ENCODE measurements around the gene GALNT18.
"Not testable (repeated sequence)": the region's sequence is repeated elsewhere in the genome, so short reads cannot be mapped to it uniquely, and the experiment has no call there.

The GALNT18 gene

GRCh38 chr11:11356842-11357241 is 265.0 kb downstream of the GALNT18 start:
- Histone ChIP-seq H3K27me3 (replicated peaks; ENCODE audit: insufficient read depth, low read length) (no peaks in the 10 kb centered on the region), H4K20me1 (ENCODE audit: insufficient read depth, low read length) (no peaks in the 10 kb centered on the region), H3K9ac (ENCODE audit: low read length) (no peak overlapping the region), H3K4me2 (ENCODE audit: low read depth, low read length) (no peak overlapping the region), H3F3A (ENCODE audit: insufficient read depth, low read length) (no peaks in the 10 kb centered on the region), H3K4me3 (ENCODE audit: low read length) (no peak overlapping the region), H3K36me3 (replicated peaks; ENCODE audit: insufficient read depth, low read length) (no peaks in the 10 kb centered on the region), H3K9me2 (replicated peaks; ENCODE audit: insufficient read depth, low read length) (no peaks in the 10 kb centered on the region), H3K4me1 (ENCODE audit: low read length) (no peaks in the 10 kb centered on the region), H2AFZ (ENCODE audit: low read length) (no peak overlapping the region), H3K79me2 (ENCODE audit: low read length) (no peaks in the 10 kb centered on the region), H3K27ac (ENCODE audit: low read length) (no peak overlapping the region), H3K9me3 (replicated peaks; ENCODE audit: insufficient read depth, low read length) (no peaks in the 10 kb centered on the region)
- no peak for TF ChIP-seq CTCF (IDR thresholded peaks at IDR 0.05; ENCODE audit: low read length)
- TF ChIP-seq EZH2phosphoT487 (IDR thresholded peaks at IDR 0.05; ENCODE audit: low read length) = no peak
- TF ChIP-seq EZH2 (optimal IDR thresholded peaks at IDR 0.05; ENCODE audit: low read depth, low read length) = no peak
- no peak for DNase-seq

GRCh38 chr11:11352878-11353277 is 268.9 kb downstream of the GALNT18 start, which contains the start of gene CSNK2A3:
CSNK2A3 (minus strand) TSS chr11:11353250; CDS start chr11:11353119, 131 bp downstream.
- not testable (repeated sequence) for H3K9me2 ChIP-seq (replicated peaks; ENCODE audit: insufficient read depth, low read length); H3K4me1 ChIP-seq (ENCODE audit: low read length); DNase-seq; H3K9me3 ChIP-seq (replicated peaks; ENCODE audit: insufficient read depth, low read length); H3K27ac ChIP-seq (ENCODE audit: low read length); H3K36me3 ChIP-seq (replicated peaks; ENCODE audit: insufficient read depth, low read length); H4K20me1 ChIP-seq (ENCODE audit: insufficient read depth, low read length); H3K4me2 ChIP-seq (ENCODE audit: low read depth, low read length); H3F3A ChIP-seq (ENCODE audit: insufficient read depth, low read length); H3K79me2 ChIP-seq (ENCODE audit: low read length); H3K9ac ChIP-seq (ENCODE audit: low read length); H2AFZ ChIP-seq (ENCODE audit: low read length); H3K4me3 ChIP-seq (ENCODE audit: low read length); H3K27me3 ChIP-seq (replicated peaks; ENCODE audit: insufficient read depth, low read length)

GRCh38 chr11:11351851-11352250 is 270.0 kb downstream of the GALNT18 start:
- H2AFZ ChIP-seq (ENCODE audit: low read length); H3K4me2 ChIP-seq (ENCODE audit: low read depth, low read length); H3K27me3 ChIP-seq (replicated peaks; ENCODE audit: insufficient read depth, low read length); H3K79me2 ChIP-seq (ENCODE audit: low read length); H3K9me2 ChIP-seq (replicated peaks; ENCODE audit: insufficient read depth, low read length); DNase-seq; H3K4me3 ChIP-seq (ENCODE audit: low read length); H3K9ac ChIP-seq (ENCODE audit: low read length); H3K9me3 ChIP-seq (replicated peaks; ENCODE audit: insufficient read depth, low read length); H3F3A ChIP-seq (ENCODE audit: insufficient read depth, low read length); H3K27ac ChIP-seq (ENCODE audit: low read length); H3K4me1 ChIP-seq (ENCODE audit: low read length); H3K36me3 ChIP-seq (replicated peaks; ENCODE audit: insufficient read depth, low read length); H4K20me1 ChIP-seq (ENCODE audit: insufficient read depth, low read length): not testable (repeated sequence)

- Histone ChIP-seq H3K4me3 (ENCODE audit: low read length) (no peak overlapping the region), H3K79me2 (ENCODE audit: low read length) (no peaks in the 10 kb centered on the region), H3K27ac (ENCODE audit: low read length) (no peak overlapping the region), H3F3A (ENCODE audit: insufficient read depth, low read length) (no peaks in the 10 kb centered on the region), H4K20me1 (ENCODE audit: insufficient read depth, low read length) (no peaks in the 10 kb centered on the region), H2AFZ (ENCODE audit: low read length) (no peak overlapping the region), H3K36me3 (replicated peaks; ENCODE audit: insufficient read depth, low read length) (no peaks in the 10 kb centered on the region), H3K27me3 (replicated peaks; ENCODE audit: insufficient read depth, low read length) (no peaks in the 10 kb centered on the region), H3K4me1 (ENCODE audit: low read length) (no peaks in the 10 kb centered on the region), H3K9me2 (replicated peaks; ENCODE audit: insufficient read depth, low read length) (no peaks in the 10 kb centered on the region), H3K4me2 (ENCODE audit: low read depth, low read length) (no peak overlapping the region), H3K9ac (ENCODE audit: low read length) (no peak overlapping the region), H3K9me3 (replicated peaks; ENCODE audit: insufficient read depth, low read length) (no peaks in the 10 kb centered on the region)
- no peak for DNase-seq
- TF ChIP-seq EZH2 (optimal IDR thresholded peaks at IDR 0.05; ENCODE audit: low read depth, low read length) (no peak), CTCF (IDR thresholded peaks at IDR 0.05; ENCODE audit: low read length) (no peak), EZH2phosphoT487 (IDR thresholded peaks at IDR 0.05; ENCODE audit: low read length) (no peak)
Measured at GRCh38 chr11:11351042-11351586, 270.7 kb downstream of the GALNT18 start.
